ENCODE data around the gene MAGI1. TPM values are rescaled to one million over a fixed set of nuclear protein-coding genes. Genes with fewer than 3 reads are reported as not detected.

Gene MAGI1
- total and polyA plus RNA-seq, 7 donors = 10.2 to 54.0 (median 29.8) TPM

DNA sequence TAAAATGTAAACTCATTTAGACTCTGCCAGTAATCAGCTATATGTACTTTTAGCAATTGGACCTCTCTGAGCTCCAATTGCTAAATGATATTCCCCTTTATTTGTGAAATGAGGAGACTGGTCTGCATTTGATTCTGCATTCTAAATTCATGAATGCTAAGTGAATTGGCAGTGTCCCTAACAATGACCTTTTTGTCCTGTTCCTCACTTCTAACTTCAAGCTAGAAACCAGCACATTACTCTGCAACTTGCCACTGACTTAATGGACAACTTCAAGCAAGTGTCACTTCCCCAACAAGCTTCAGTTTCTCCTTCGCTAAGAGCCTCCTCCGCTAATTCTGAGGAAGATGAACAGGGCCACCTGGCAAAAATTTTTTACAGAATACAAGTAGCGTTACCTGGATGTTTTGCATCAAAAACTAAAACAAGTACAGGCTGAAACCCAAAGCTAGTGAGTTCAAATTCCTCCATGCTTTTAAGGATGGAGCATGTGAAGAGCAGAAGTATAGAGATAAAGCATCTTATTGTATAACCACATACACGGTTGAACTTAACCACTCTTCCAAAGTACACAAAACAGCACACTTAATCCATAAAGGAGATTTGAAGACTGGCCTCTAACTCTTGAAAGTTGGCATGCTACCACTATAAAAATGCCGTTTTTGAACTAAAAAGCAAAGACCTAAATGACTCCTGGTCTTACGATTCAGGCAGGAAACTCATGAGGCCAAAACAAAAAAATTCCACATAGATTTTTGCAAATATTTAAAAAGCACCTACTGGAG is 207.6 kb downstream of the MAGI1 start:
- Histone ChIP-seq H3K27ac (no peak overlapping the region), H3K9me3 (no peaks in the 10 kb centered on the region), H3K36me3 (no peaks in the 10 kb centered on the region), H3K4me1 (peaks cover 0 to 11% (median 6%) of the 10 kb centered on the region in 4 donors), H3K4me3 (no peak overlapping the region), H3K27me3 (no peaks in the 10 kb centered on the region)
- 77% methylated on average over 6 of the region's 6 CpGs for WGBS, 2 donors
- no peak for DNase-seq
- intact Hi-C loops (cut with DNase I) = no loop called here
- no peak for TF ChIP-seq POLR2A (IDR thresholded peaks at IDR 0.05)
- TF ChIP-seq CTCF (IDR thresholded peaks at IDR 0.05) = no peak
- TF ChIP-seq POLR2AphosphoS5 (IDR thresholded peaks at IDR 0.05) = no peak
- no peak for TF ChIP-seq EP300 (IDR thresholded peaks at IDR 0.05)

GRCh38 chr3:65829228-65829627 is 209.5 kb downstream of the MAGI1 start:
- peaks cover 0 to 11% (median 6%) of the 10 kb centered on the region in 4 donors for H3K4me1 ChIP-seq
- WGBS, 2 donors = 94 to 95% methylated on average over 3 of the region's 3 CpGs

DNA sequence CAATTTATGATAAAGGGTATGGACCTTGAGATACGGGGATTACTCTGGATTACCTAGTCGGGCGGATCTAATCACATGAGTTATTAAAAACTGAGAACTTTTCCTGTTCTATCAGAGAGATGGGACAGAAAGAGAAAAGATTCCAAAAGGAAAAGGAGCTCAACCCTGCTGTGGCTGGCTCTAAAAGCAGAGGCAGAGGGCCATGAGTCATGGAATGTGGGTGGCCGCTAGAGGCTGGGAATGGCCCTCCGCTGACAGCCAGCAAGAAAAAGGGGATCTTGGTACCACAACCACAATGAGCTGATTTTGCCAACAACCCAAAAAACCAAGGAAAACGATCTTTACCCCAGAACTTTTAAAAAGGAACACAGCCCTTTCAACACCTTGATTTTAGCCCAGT is 210.0 kb downstream of the MAGI1 start:
- no peak for TF ChIP-seq POLR2AphosphoS5 (IDR thresholded peaks at IDR 0.05)
- no peak for TF ChIP-seq POLR2A (IDR thresholded peaks at IDR 0.05)
- TF ChIP-seq EP300 (IDR thresholded peaks at IDR 0.05) = no peak
- no peak for TF ChIP-seq CTCF (IDR thresholded peaks at IDR 0.05)
- Histone ChIP-seq H3K27ac (no peak overlapping the region), H3K27me3 (no peaks in the 10 kb centered on the region)

More at GRCh38 chr3:65829228-65829627, 209.5 kb downstream of the MAGI1 start:
- no peak for TF ChIP-seq CTCF (IDR thresholded peaks at IDR 0.05)
- no peak for TF ChIP-seq POLR2A (IDR thresholded peaks at IDR 0.05)
- no peak for TF ChIP-seq POLR2AphosphoS5 (IDR thresholded peaks at IDR 0.05)
- TF ChIP-seq EP300 (IDR thresholded peaks at IDR 0.05) = no peak
- Histone ChIP-seq H3K27ac (no peak overlapping the region), H3K4me3 (no peak overlapping the region), H3K36me3 (no peaks in the 10 kb centered on the region), H3K27me3 (no peaks in the 10 kb centered on the region), H3K9me3 (no peaks in the 10 kb centered on the region)
- intact Hi-C loops (cut with DNase I) = no loop called here
- no peak for DNase-seq

GRCh38 chr3:65827076-65827475 is 211.6 kb downstream of the MAGI1 start:
- intact Hi-C loops (cut with DNase I) = no loop called here
- no peak for TF ChIP-seq EP300 (IDR thresholded peaks at IDR 0.05)
- TF ChIP-seq CTCF (IDR thresholded peaks at IDR 0.05) = no peak
- H3K9me3 ChIP-seq = no peaks in the 10 kb centered on the region
- no peak overlapping the region for H3K4me3 ChIP-seq
- no peak for DNase-seq
- H3K27ac ChIP-seq = no peak overlapping the region
- H3K36me3 ChIP-seq = no peaks in the 10 kb centered on the region
- peaks cover 0 to 9% (median 0%) of the 10 kb centered on the region in 4 donors for H3K4me1 ChIP-seq
- no peaks in the 10 kb centered on the region for H3K27me3 ChIP-seq
- WGBS, 2 donors = 68 to 88% methylated on average over 2 of the region's 2 CpGs

More for the DNA sequence above, 210.0 kb downstream of the MAGI1 start:
- intact Hi-C loops (cut with DNase I) = no loop called here
- Histone ChIP-seq H3K4me1 (peaks cover 0 to 11% (median 3%) of the 10 kb centered on the region in 4 donors), H3K9me3 (no peaks in the 10 kb centered on the region), H3K4me3 (no peak overlapping the region), H3K36me3 (no peaks in the 10 kb centered on the region)
- WGBS, 2 donors = 84 to 89% methylated on average over 6 of the region's 6 CpGs
- DNase-seq = no peak
